H1 (cell line): ENCODE measurements around the gene BPIFB4. TPM values are rescaled to one million over a fixed set of nuclear protein-coding genes. Genes with fewer than 3 reads are reported as not detected.

Experiments
- CTCF ChIA-PET: fragments of 300-600 bp; sonication (Branson Sonifier 250); formaldehyde crosslinking; loops from one replicate; lab custom pipeline; 2021; ENCODE audit not compliant: partially characterized antibody; lab: Charles Lee
- POLR2A ChIA-PET: fragments of 300-600 bp; sonication (Branson Sonifier 250); formaldehyde crosslinking; loops from one replicate; lab custom pipeline; 2021; ENCODE audit warnings: inconsistent platforms; ENCODE audit not compliant: partially characterized antibody; lab: Charles Lee
- DNase-seq, 2 experiments: peaks; one replicate each; pipeline versions ENCODE4 v3.0.0 to v3.0.0-alpha.2; 2010 to 2022; ENCODE audit warnings: low spot score in 2 of 2, low read depth in 1 of 2, mixed read lengths in 1 of 2
- FAIRE-seq: peaks from 2 replicates; lab custom pipeline; 2011; peaks lifted over from hg19 to GRCh38; lab: Jason Lieb, UNC
- H2AFZ ChIP-seq: 2 replicates; pipeline ENCODE4 v1.8.1; 2012; ENCODE audit warnings: low read length, inconsistent platforms
- H2AK5ac ChIP-seq: 2 replicates; pipeline ENCODE4 v1.6.1; 2013; ENCODE audit warnings: low read depth, low read length
- H2BK120ac ChIP-seq: replicated peaks from 2 replicates; pipeline ENCODE3; 2013; ENCODE audit warnings: low read depth, low read length, inconsistent platforms
- H2BK12ac ChIP-seq: 2 replicates; pipeline ENCODE4 v1.6.1; 2013; ENCODE audit warnings: low read depth, low read length
- H2BK15ac ChIP-seq: 2 replicates; pipeline ENCODE4 v1.6.1; 2013; ENCODE audit warnings: low read length
- H2BK20ac ChIP-seq: 2 replicates; pipeline ENCODE4 v1.6.1; 2013; ENCODE audit warnings: low read length
- H2BK5ac ChIP-seq: 2 replicates; pipeline ENCODE4 v1.6.1; 2013; ENCODE audit warnings: low read depth, low read length
- H3K14ac ChIP-seq: 2 replicates; pipeline ENCODE4 v1.6.1; 2013; ENCODE audit warnings: inconsistent platforms; ENCODE audit not compliant: insufficient read length
- H3K18ac ChIP-seq: 2 replicates; pipeline ENCODE4 v1.6.1; 2013; ENCODE audit warnings: low read length; ENCODE audit errors: extremely low read depth
- H3K23ac ChIP-seq: 2 replicates; pipeline ENCODE4 v1.6.1; 2013; ENCODE audit warnings: inconsistent platforms; ENCODE audit not compliant: insufficient read length
- H3K23me2 ChIP-seq: 2 replicates; pipeline ENCODE4 v1.6.1; 2013; ENCODE audit warnings: low read depth, low read length
- H3K27ac ChIP-seq: 2 replicates; pipeline ENCODE4 v1.6.1; 2011; ENCODE audit warnings: low read depth, low read length, inconsistent platforms
- H3K27me3 ChIP-seq, 4 experiments: replicated peaks in 1 of 4; 1 replicate in 1 of 4; 2 replicates in 3 of 4; pipeline versions ENCODE4 v1.6.1 to v1.8.1; 2011 to 2013; ENCODE audit warnings: low read length in 3 of 4, mild to moderate bottlenecking in 3 of 4, inconsistent platforms in 2 of 4, mixed read lengths in 2 of 4, moderate library complexity in 1 of 4; ENCODE audit not compliant: control insufficient read depth in 3 of 4, insufficient read depth in 3 of 4; ENCODE audit errors: extremely low read depth in 1 of 4
- H3K36me3 ChIP-seq, 4 experiments: 2 replicates each; pipeline versions ENCODE4 v1.6.1 to v1.8.1; 2011 to 2013; ENCODE audit warnings: mild to moderate bottlenecking in 4 of 4, low read length in 3 of 4, moderate library complexity in 2 of 4, control low read depth in 1 of 4, inconsistent platforms in 1 of 4; ENCODE audit not compliant: insufficient read depth in 4 of 4, control insufficient read depth in 2 of 4
- H3K4ac ChIP-seq: replicated peaks from 2 replicates; pipeline ENCODE3; 2013; ENCODE audit warnings: low read length, low read depth, mixed read lengths, inconsistent platforms; ENCODE audit not compliant: insufficient read length
- H3K4me1 ChIP-seq, 4 experiments: replicated peaks in 1 of 4; 1 replicate in 1 of 4; 2 replicates in 3 of 4; pipeline versions ENCODE4 v1.6.1 to v1.8.1; 2011 to 2013; ENCODE audit warnings: low read length in 3 of 4, inconsistent platforms in 2 of 4, mixed read lengths in 1 of 4; ENCODE audit not compliant: insufficient read depth in 4 of 4, control insufficient read depth in 3 of 4
- H3K4me2 ChIP-seq, 2 experiments: 2 replicates each; pipeline versions ENCODE4 v1.6.1 to v1.8.1; 2011 to 2013; ENCODE audit warnings: low read depth in 2 of 2, low read length in 2 of 2, control low read depth in 1 of 2, inconsistent platforms in 1 of 2, mild to moderate bottlenecking in 1 of 2; ENCODE audit not compliant: insufficient read depth in 1 of 2
- H3K4me3 ChIP-seq, 4 experiments: fragments of 200-600, 300-600 bp in 1 of 4; sonication (generic), shearing (Covaris generic), sonication (Bioruptor Twin) in 1 of 4; 2 replicates each; pipeline versions ENCODE4 v1.5.1 to v1.8.1; 2011 to 2016; ENCODE audit warnings: low read length in 4 of 4, low read depth in 3 of 4, control low read depth in 2 of 4, inconsistent platforms in 2 of 4, mild to moderate bottlenecking in 2 of 4, mixed read lengths in 1 of 4, moderate library complexity in 1 of 4; ENCODE audit not compliant: insufficient read depth in 2 of 4; ENCODE audit errors: extremely low read depth in 1 of 4
- H3K56ac ChIP-seq: replicated peaks from 2 replicates; pipeline ENCODE3; 2013; ENCODE audit warnings: low read depth, mild to moderate bottlenecking, mixed read lengths, low read length, inconsistent platforms; ENCODE audit not compliant: insufficient read length
- H3K79me1 ChIP-seq: 2 replicates; pipeline ENCODE4 v1.6.1; 2013; ENCODE audit warnings: low read depth, low read length, control low read depth
- H3K79me2 ChIP-seq, 2 experiments: 2 replicates each; pipeline versions ENCODE4 v1.6.1 to v1.8.1; 2012 to 2013; ENCODE audit warnings: low read length in 2 of 2, mild to moderate bottlenecking in 2 of 2, inconsistent platforms in 1 of 2; ENCODE audit not compliant: insufficient read depth in 2 of 2, control insufficient read depth in 1 of 2
- H3K9ac ChIP-seq, 4 experiments: replicated peaks in 1 of 4; 1 replicate in 1 of 4; 2 replicates in 3 of 4; pipeline versions ENCODE4 v1.6.1 to v1.8.1; 2011 to 2013; ENCODE audit warnings: low read depth in 3 of 4, low read length in 3 of 4, control low read depth in 2 of 4, mild to moderate bottlenecking in 2 of 4, moderate library complexity in 2 of 4, inconsistent platforms in 1 of 4; ENCODE audit errors: extremely low read depth in 1 of 4
- H3K9me3 ChIP-seq, 2 experiments: 2 replicates each; pipeline versions ENCODE4 v1.6.1 to v1.8.1; 2012 to 2013; ENCODE audit warnings: mild to moderate bottlenecking in 2 of 2, moderate library complexity in 2 of 2, control low read depth in 1 of 2, inconsistent platforms in 1 of 2, low read depth in 1 of 2, low read length in 1 of 2, mixed read lengths in 1 of 2; ENCODE audit not compliant: insufficient read depth in 2 of 2
- H4K20me1 ChIP-seq, 2 experiments: replicated peaks in 1 of 2; 2 replicates each; pipeline versions ENCODE3 to v1.8.1; 2011 to 2013; ENCODE audit warnings: inconsistent platforms in 2 of 2, low read length in 2 of 2, mild to moderate bottlenecking in 1 of 2; ENCODE audit not compliant: insufficient read depth in 2 of 2, control insufficient read depth in 1 of 2
- H4K5ac ChIP-seq: 2 replicates; pipeline ENCODE4 v1.6.1; 2013; ENCODE audit warnings: low read length, low read depth, mixed read lengths, inconsistent platforms; ENCODE audit not compliant: insufficient read length
- H4K8ac ChIP-seq: 2 replicates; pipeline ENCODE4 v1.8.0; 2013; ENCODE audit warnings: mild to moderate bottlenecking, moderate library complexity, low read length, inconsistent platforms; ENCODE audit not compliant: insufficient read depth; ENCODE audit errors: extremely low read depth
- H4K91ac ChIP-seq: replicated peaks from 2 replicates; pipeline ENCODE3; 2013; ENCODE audit warnings: low read length, mixed read lengths, inconsistent platforms; ENCODE audit not compliant: insufficient read length
- KDM1A ChIP-seq: fragments of 200-600, 300-600 bp; sonication (generic); IDR thresholded peaks from 2 replicates; pipeline ENCODE4 v1.7.1; 2016; ENCODE audit warnings: mild to moderate bottlenecking, low read length, borderline replicate concordance
- POU5F1 ChIP-seq: IDR thresholded peaks from 2 replicates; pipeline ENCODE4 v1.6.1; 2011; ENCODE audit warnings: low read depth, mild to moderate bottlenecking, low read length, moderate library complexity
- WGBS, 2 experiments: shearing (Covaris generic) in 1 of 2; methylation state at CpG; one replicate each; pipeline versions ENCODE4 v1.1.6 to v1.1.7; 2013 to 2015; ENCODE audit warnings: low lambda C conversion rate in 2 of 2, mixed read lengths in 2 of 2, inconsistent platforms in 1 of 2, low coverage in 1 of 2, missing lambda C conversion rate in 1 of 2; ENCODE audit not compliant: insufficient replicate concordance in 2 of 2, insufficient coverage in 1 of 2, insufficient read length in 1 of 2; ENCODE audit errors: extremely low coverage in 1 of 2, missing lambda C conversion rate in 1 of 2; 5-methylcytosine and 5-hydroxymethylcytosine counted together
- polyA plus RNA-seq, 7 experiments: library from polyadenylated mRNA; depleted of rRNA in 3 of 7; stranded (reverse) in 5 of 7; unstranded in 2 of 7; fragments of >200 nt in 5 of 7; fragments of 200-250 nt in 2 of 7; gene quantifications; 1 replicate in 5 of 7; 2 replicates in 1 of 7; 4 replicates in 1 of 7; pipeline versions ENCODE4 v1.2.1 to v1.2.3, GENCODE V29; 2011 to 2013; ENCODE audit warnings: missing spikeins in 2 of 7, mixed read lengths in 2 of 7
- total RNA-seq: library from RNA; stranded (reverse); fragmentation: NEBNext Ultra II Directional; extraction: Animal tissue kit (Norgen Biotek cat#: 25700); gene quantifications from 2 replicates; pipeline ENCODE4 v1.2.1, GENCODE V29; 2021
- TF ChIP-seq, protein P1 (sequence below), 3 experiments: IDR thresholded peaks; 1 replicate in 2 of 3; 2 replicates in 1 of 3; pipeline versions ENCODE4 v1.5.1 to v1.6.1; 2011; ENCODE audit warnings: low read length in 3 of 3, mild to moderate bottlenecking in 3 of 3, inconsistent platforms in 2 of 3, low read depth in 1 of 3, moderate library complexity in 1 of 3; ENCODE audit not compliant: insufficient read depth in 1 of 3; ENCODE audit errors: control extremely low read depth in 1 of 3

BPIFB4 gene
- total and polyA plus RNA-seq, 2 of the 8 experiments (the other 6 are each of a cell fraction or from before 2014, with no cell fraction given), result not detected

DNA sequence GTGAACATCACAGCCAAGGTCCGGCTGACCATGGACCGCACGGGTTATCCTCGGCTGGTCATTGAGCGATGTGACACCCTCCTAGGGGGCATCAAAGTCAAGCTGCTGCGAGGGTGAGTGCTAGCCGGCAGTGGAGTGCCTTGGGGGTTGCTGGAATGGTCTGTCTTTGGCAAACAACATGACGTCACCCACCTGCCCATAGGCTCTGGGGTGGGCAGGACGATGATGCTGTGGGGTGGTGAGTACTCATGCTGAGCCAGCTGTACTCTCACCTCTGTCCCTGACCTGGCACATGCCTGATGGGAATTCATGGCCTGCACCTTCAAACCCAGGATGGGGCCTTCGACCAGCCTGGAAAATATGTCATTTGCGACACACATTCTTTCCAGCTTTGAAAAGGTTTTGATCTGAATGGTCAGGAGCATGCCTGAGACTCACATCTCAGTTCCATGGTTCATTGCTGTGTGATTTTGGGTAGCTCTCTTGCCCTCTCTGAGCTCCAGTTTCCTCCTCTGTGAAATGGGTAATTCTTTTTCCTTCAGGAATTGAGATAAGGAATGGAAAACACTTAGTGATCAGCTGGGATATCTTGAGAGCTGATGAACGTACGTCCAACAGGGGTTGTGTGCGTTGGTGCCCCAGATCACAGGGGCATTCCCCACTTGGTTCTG lies 6.7 kb downstream of the BPIFB4 start:
- no peaks in the 10 kb centered on the region for H3K27me3 ChIP-seq
- H2BK20ac ChIP-seq, result no peak overlapping the region
- H4K8ac ChIP-seq, result no peak overlapping the region
- no peak overlapping the region for H3K18ac ChIP-seq
- H3K4ac ChIP-seq, result no peak overlapping the region
- H3K4me2 ChIP-seq, result no peak overlapping the region
- H3K79me2 ChIP-seq, result no peaks in the 10 kb centered on the region
- no peak overlapping the region for H3K27ac ChIP-seq
- H3K9me3 ChIP-seq, result no peaks in the 10 kb centered on the region
- CTCF ChIA-PET, result interaction anchor here (0.8 to 2.9 kb wide), 6 partner anchors 10 to 127 kb away, joined by 3 to 13 read pairs (median 5); no protein-coding TSS in a partner anchor
- no peak for FAIRE-seq
- H2AK5ac ChIP-seq, result no peak overlapping the region
- no peak overlapping the region for H3K56ac ChIP-seq
- H4K91ac ChIP-seq, result no peak overlapping the region
- H3K23ac ChIP-seq, result no peak overlapping the region
- H4K5ac ChIP-seq, result no peak overlapping the region
- TF ChIP-seq POU5F1 (no peak), KDM1A (peak; percentile 25; the same call in 1 of the 2 replicates)
- TF ChIP-seq, protein P1, sequence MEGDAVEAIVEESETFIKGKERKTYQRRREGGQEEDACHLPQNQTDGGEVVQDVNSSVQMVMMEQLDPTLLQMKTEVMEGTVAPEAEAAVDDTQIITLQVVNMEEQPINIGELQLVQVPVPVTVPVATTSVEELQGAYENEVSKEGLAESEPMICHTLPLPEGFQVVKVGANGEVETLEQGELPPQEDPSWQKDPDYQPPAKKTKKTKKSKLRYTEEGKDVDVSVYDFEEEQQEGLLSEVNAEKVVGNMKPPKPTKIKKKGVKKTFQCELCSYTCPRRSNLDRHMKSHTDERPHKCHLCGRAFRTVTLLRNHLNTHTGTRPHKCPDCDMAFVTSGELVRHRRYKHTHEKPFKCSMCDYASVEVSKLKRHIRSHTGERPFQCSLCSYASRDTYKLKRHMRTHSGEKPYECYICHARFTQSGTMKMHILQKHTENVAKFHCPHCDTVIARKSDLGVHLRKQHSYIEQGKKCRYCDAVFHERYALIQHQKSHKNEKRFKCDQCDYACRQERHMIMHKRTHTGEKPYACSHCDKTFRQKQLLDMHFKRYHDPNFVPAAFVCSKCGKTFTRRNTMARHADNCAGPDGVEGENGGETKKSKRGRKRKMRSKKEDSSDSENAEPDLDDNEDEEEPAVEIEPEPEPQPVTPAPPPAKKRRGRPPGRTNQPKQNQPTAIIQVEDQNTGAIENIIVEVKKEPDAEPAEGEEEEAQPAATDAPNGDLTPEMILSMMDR (IDR thresholded peaks at IDR 0.05; ENCODE audit: control extremely low read depth in 1 of 3, insufficient read depth in 1 of 3, low read depth in 1 of 3, low read length in 3 of 3), result no peak
- no peak for DNase-seq
- 86% methylated on average over 14 of the region's 14 CpGs; no CpG with 5 or more reads in 1 of the 2 experiments for WGBS, 2 experiments
- H3K4me1 ChIP-seq, result no peaks in the 10 kb centered on the region
- no peak overlapping the region for H2BK15ac ChIP-seq
- no peak overlapping the region for H3K4me3 ChIP-seq
- no peaks in the 10 kb centered on the region for H3K79me1 ChIP-seq
- H3K36me3 ChIP-seq, result no peaks in the 10 kb centered on the region
- no peaks in the 10 kb centered on the region for H3K23me2 ChIP-seq
- no peak overlapping the region for H2BK5ac ChIP-seq
- no peak overlapping the region for H2AFZ ChIP-seq
- no peaks in the 10 kb centered on the region for H4K20me1 ChIP-seq
- POLR2A ChIA-PET, result interaction anchor here (0.6 kb wide), 1 partner anchor 1388 kb away, joined by 3 read pairs; no protein-coding TSS in a partner anchor
- no peak overlapping the region for H3K14ac ChIP-seq
- H2BK12ac ChIP-seq, result no peak overlapping the region
- H2BK120ac ChIP-seq, result no peak overlapping the region
- no peak overlapping the region for H3K9ac ChIP-seq
